ENCODE measurements around the gene RGS6.
A peak's percentile ranks its signal among the peaks of the same experiment; 100 is the strongest.

Gene RGS6

DNA sequence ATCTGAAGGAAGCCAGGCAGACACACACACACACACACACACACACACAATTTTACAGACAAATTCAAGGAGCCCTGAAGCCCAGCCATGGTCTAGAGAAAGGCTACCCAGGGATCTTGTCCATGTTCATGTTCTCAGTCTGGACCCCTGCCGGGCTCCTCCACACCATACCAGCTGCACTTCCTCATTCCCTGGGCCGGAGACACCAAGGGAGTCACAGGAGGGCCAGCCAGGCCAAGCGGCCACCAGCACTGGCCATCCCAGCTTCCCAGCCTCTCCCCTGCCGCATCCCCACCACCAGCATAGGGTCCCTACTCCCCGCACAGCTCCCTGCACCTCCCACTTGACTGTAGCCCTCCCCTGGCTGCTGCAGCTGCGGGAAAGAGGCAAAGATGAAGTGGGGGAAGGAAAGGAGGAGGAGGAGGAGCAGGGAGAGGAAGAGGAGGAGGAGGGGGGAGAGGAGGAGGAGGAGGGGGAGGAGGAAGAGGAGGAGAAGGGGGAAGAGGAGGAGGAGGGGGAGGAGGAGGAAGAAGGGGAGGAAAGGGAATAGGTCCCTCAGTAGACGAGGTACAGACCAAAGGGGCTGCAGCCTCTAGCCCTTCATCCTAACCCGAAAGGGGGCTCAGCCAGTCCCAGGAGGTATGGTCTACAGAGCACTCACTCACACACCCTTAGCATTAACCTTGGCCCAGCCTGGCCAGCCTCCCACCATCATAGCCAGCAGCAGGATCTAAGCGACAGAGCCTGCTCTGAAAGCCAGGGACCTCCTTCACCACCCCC, 668.5 kb downstream of the RGS6 start:
- 53% methylated on average over 5 of the region's 9 CpGs for WGBS (ENCODE audit: insufficient coverage)
- no peaks in the 10 kb centered on the region for H3K36me3 ChIP-seq (ENCODE audit: control insufficient read depth in 4 of 4, insufficient read depth in 4 of 4, low read length in 3 of 4)
- CTCF ChIA-PET = no interaction called here
- POLR2A ChIA-PET = interaction anchor here (0.7 kb wide), 1 partner anchor 34 kb away, joined by 3 read pairs; no protein-coding TSS in a partner anchor
- H3K9me3 ChIP-seq (ENCODE audit: control extremely low read depth in 1 of 5, control insufficient read depth in 4 of 5, insufficient read depth in 2 of 5, low read depth in 1 of 5, low read length in 4 of 5) = no peaks in the 10 kb centered on the region
- no peak overlapping the region for H3K27ac ChIP-seq (ENCODE audit: insufficient read depth in 1 of 2, low read depth in 1 of 2, low read length in 2 of 2, poor library complexity in 1 of 2, severe bottlenecking in 2 of 2)
- H3K4me3 ChIP-seq (ENCODE audit: control insufficient read depth in 1 of 7, extremely low read depth in 1 of 7, insufficient read depth in 4 of 7, low read depth in 2 of 7, low read length in 6 of 7) = no peak overlapping the region
- peaks cover 5 to 90% (median 40%) of the 10 kb centered on the region in 5 experiments for H3K27me3 ChIP-seq (replicated peaks in 2 of 5; ENCODE audit: control insufficient read depth in 4 of 5, insufficient read depth in 5 of 5, low read length in 4 of 5)
- H3K4me1 ChIP-seq (ENCODE audit: control extremely low read depth in 1 of 4, control insufficient read depth in 4 of 4, insufficient read depth in 4 of 4, low read length in 3 of 4) = peaks cover 0 to 2% (median 0%) of the 10 kb centered on the region in 4 experiments
- peak in 2 of 3 donors; percentile 15 to 19 for DNase-seq

DNA sequence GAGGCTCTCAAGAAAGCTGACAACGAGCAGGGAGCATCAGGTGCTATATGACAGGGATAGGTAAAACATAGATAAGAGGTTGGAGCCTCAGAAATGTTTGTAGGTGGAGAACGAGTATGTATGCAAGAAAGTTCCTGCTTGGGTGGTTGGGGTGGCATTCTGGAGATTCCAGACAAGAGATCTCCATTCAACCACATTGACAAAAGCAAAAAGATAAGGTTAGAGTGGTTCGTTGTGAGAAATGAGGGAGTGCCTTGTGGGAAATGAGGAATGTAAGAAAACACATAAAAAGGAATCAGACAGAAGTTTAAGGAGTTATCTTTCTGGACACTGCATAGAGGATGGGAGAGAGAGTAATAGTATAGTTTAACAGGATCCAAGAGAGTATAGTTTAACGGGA, 671.4 kb downstream of the RGS6 start:
- H3K4me1 ChIP-seq (ENCODE audit: control extremely low read depth in 1 of 4, control insufficient read depth in 4 of 4, insufficient read depth in 4 of 4, low read length in 3 of 4) = peaks cover 0 to 2% (median 0%) of the 10 kb centered on the region in 4 experiments
- no peak overlapping the region for H3K4me3 ChIP-seq (ENCODE audit: control insufficient read depth in 1 of 7, extremely low read depth in 1 of 7, insufficient read depth in 4 of 7, low read depth in 2 of 7, low read length in 6 of 7)
- no peak for DNase-seq
- H3K9me3 ChIP-seq (ENCODE audit: control extremely low read depth in 1 of 5, control insufficient read depth in 4 of 5, insufficient read depth in 2 of 5, low read depth in 1 of 5, low read length in 4 of 5) = no peaks in the 10 kb centered on the region
- peaks cover 0 to 89% (median 25%) of the 10 kb centered on the region in 5 experiments for H3K27me3 ChIP-seq (replicated peaks in 2 of 5; ENCODE audit: control insufficient read depth in 4 of 5, insufficient read depth in 5 of 5, low read length in 4 of 5)
- ChIA-PET POLR2A (no interaction called here), CTCF (interaction anchor here (0.7 kb wide), 1 partner anchor 1411 kb away, joined by 3 read pairs; no protein-coding TSS in a partner anchor)
- 100% methylated on average over 4 of the region's 4 CpGs for WGBS (ENCODE audit: insufficient coverage)
- no peak overlapping the region for H3K27ac ChIP-seq (ENCODE audit: insufficient read depth in 1 of 2, low read depth in 1 of 2, low read length in 2 of 2, poor library complexity in 1 of 2, severe bottlenecking in 2 of 2)
- no peaks in the 10 kb centered on the region for H3K36me3 ChIP-seq (ENCODE audit: control insufficient read depth in 4 of 4, insufficient read depth in 4 of 4, low read length in 3 of 4)

DNA sequence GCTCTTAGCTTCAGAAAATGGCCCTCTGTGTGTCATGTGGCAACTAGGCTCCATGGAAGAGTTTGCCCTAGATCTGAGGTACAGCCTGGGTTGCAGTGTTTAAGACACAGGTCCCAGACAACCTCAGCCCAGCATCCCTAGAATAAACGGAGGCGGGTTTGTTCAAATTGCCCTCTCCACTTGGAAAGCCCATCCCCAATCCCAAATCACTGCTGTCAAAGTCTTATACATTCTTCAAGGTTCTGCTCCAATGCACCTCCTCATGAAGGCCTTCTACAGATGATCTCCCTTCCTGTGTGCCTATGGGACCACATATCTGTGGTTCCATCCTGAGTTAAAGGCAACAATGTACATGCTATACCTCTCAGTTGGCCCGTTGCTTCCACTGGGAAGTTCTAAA, 671.9 kb downstream of the RGS6 start:
- 100% methylated on average over 3 of the region's 3 CpGs for WGBS (ENCODE audit: insufficient coverage)
- ChIA-PET POLR2A (no interaction called here), CTCF (no interaction called here)
- no peaks in the 10 kb centered on the region for H3K36me3 ChIP-seq (ENCODE audit: control insufficient read depth in 4 of 4, insufficient read depth in 4 of 4, low read length in 3 of 4)
- no peak overlapping the region for H3K27ac ChIP-seq (ENCODE audit: insufficient read depth in 1 of 2, low read depth in 1 of 2, low read length in 2 of 2, poor library complexity in 1 of 2, severe bottlenecking in 2 of 2)
- peaks cover 0 to 2% (median 0%) of the 10 kb centered on the region in 4 experiments for H3K4me1 ChIP-seq (ENCODE audit: control extremely low read depth in 1 of 4, control insufficient read depth in 4 of 4, insufficient read depth in 4 of 4, low read length in 3 of 4)
- no peak for DNase-seq
- no peaks in the 10 kb centered on the region for H3K9me3 ChIP-seq (ENCODE audit: control extremely low read depth in 1 of 5, control insufficient read depth in 4 of 5, insufficient read depth in 2 of 5, low read depth in 1 of 5, low read length in 4 of 5)
- H3K27me3 ChIP-seq (replicated peaks in 2 of 5; ENCODE audit: control insufficient read depth in 4 of 5, insufficient read depth in 5 of 5, low read length in 4 of 5) = peaks cover 0 to 89% (median 25%) of the 10 kb centered on the region in 5 experiments
- H3K4me3 ChIP-seq (ENCODE audit: control insufficient read depth in 1 of 7, extremely low read depth in 1 of 7, insufficient read depth in 4 of 7, low read depth in 2 of 7, low read length in 6 of 7) = no peak overlapping the region

DNA sequence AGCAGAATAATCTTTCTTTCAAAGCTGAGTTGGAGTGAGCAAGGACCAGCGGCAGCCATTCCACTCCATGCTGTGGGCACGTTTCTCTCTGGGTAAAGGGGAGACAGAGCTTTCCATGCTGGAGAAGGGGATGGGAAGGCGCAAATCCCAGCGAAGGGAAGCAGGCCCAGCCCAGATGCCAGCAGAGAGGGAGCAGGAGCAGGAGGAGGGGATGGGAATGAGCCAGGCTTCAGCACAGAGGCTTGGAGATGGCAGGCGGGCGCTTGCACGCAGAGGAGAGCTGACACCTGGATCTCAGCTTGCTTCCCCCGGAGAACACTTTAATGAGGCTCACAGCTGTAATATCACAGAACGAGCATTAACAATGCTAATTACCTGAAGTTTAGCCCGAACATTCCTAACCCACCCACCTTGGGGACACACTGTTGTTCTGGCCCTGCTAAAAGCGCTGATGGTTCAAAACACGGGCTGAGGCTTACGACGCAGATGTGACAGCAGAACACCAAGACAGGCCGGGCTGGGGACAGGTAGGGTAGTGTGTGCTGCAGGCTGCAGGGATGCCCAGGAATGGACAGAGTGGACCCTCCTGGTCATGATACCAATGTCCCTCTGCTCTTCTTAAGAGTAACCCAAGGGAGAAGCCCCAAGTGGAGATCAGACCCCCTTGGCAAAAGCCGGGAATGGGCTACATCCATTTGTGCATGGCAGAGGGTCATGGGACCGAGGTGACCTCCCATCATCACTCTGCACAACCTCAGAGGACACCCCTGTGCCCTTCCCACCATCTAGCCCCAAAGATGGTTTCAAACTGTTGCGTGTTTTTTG, 673.1 kb downstream of the RGS6 start:
- no peaks in the 10 kb centered on the region for H3K4me1 ChIP-seq (ENCODE audit: control extremely low read depth in 1 of 4, control insufficient read depth in 4 of 4, insufficient read depth in 4 of 4, low read length in 3 of 4)
- POLR2A ChIA-PET = interaction anchor here (0.6 kb wide), 1 partner anchor 26 kb away, joined by 3 read pairs; no protein-coding TSS in a partner anchor
- DNase-seq = no peak
- CTCF ChIA-PET = no interaction called here
- H3K4me3 ChIP-seq (ENCODE audit: control insufficient read depth in 1 of 7, extremely low read depth in 1 of 7, insufficient read depth in 4 of 7, low read depth in 2 of 7, low read length in 6 of 7) = no peak overlapping the region
- H3K27me3 ChIP-seq (replicated peaks in 2 of 5; ENCODE audit: control insufficient read depth in 4 of 5, insufficient read depth in 5 of 5, low read length in 4 of 5) = peaks cover 0 to 93% (median 32%) of the 10 kb centered on the region in 5 experiments
- H3K36me3 ChIP-seq (ENCODE audit: control insufficient read depth in 4 of 4, insufficient read depth in 4 of 4, low read length in 3 of 4) = no peaks in the 10 kb centered on the region
- H3K27ac ChIP-seq (ENCODE audit: insufficient read depth in 1 of 2, low read depth in 1 of 2, low read length in 2 of 2, poor library complexity in 1 of 2, severe bottlenecking in 2 of 2) = no peak overlapping the region
- no peaks in the 10 kb centered on the region for H3K9me3 ChIP-seq (ENCODE audit: control extremely low read depth in 1 of 5, control insufficient read depth in 4 of 5, insufficient read depth in 2 of 5, low read depth in 1 of 5, low read length in 4 of 5)
- over 99% methylated on average over 17 of the region's 18 CpGs for WGBS (ENCODE audit: insufficient coverage)

DNA sequence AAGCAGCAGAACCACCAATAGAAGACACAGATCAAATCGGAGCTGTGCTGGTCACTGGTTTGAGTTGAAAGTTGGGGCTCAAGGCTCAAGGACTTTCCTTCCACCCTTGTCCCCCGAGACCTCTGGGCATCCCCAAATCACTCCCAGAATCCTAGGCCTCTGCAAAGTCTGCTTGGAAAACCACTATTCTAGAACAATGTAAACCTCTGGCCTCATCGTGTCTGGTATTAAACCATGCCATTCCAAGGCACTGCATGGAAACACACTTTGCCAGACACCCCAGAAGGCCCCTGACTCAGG, 673.6 kb downstream of the RGS6 start:
- WGBS (ENCODE audit: insufficient coverage) = 100% methylated on average over 1 of the region's 3 CpGs
- CTCF ChIA-PET = no interaction called here
- DNase-seq = no peak
- no peak overlapping the region for H3K4me3 ChIP-seq (ENCODE audit: control insufficient read depth in 1 of 7, extremely low read depth in 1 of 7, insufficient read depth in 4 of 7, low read depth in 2 of 7, low read length in 6 of 7)
- H3K27me3 ChIP-seq (replicated peaks in 2 of 5; ENCODE audit: control insufficient read depth in 4 of 5, insufficient read depth in 5 of 5, low read length in 4 of 5) = peaks cover 0 to 94% (median 28%) of the 10 kb centered on the region in 5 experiments
- POLR2A ChIA-PET = interaction anchor here (0.6 kb wide), 1 partner anchor 26 kb away, joined by 3 read pairs; no protein-coding TSS in a partner anchor
- no peaks in the 10 kb centered on the region for H3K9me3 ChIP-seq (ENCODE audit: control extremely low read depth in 1 of 5, control insufficient read depth in 4 of 5, insufficient read depth in 2 of 5, low read depth in 1 of 5, low read length in 4 of 5)
- H3K36me3 ChIP-seq (ENCODE audit: control insufficient read depth in 4 of 4, insufficient read depth in 4 of 4, low read length in 3 of 4) = no peaks in the 10 kb centered on the region
- no peak overlapping the region for H3K27ac ChIP-seq (ENCODE audit: insufficient read depth in 1 of 2, low read depth in 1 of 2, low read length in 2 of 2, poor library complexity in 1 of 2, severe bottlenecking in 2 of 2)
- no peaks in the 10 kb centered on the region for H3K4me1 ChIP-seq (ENCODE audit: control extremely low read depth in 1 of 4, control insufficient read depth in 4 of 4, insufficient read depth in 4 of 4, low read length in 3 of 4)

DNA sequence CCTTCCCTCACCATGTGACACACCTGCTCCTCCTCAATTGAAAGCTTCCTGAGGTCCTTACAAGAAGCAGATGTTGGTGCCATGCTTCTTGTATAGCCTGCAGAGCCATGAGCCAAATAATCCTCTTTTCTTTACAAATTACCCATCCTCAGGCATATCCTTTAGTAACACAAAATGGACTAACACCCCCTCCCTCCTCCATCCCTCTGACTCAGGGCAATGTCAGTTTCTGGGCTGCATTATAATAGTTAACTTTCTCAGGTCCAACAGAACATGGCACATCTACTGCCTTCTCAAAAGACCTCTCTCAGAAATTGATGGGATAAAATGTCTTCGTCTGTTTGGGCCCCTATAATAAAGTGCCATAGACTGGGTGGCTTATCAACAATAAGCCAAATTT, 674.6 kb downstream of the RGS6 start:
- Histone ChIP-seq H3K4me3 (ENCODE audit: control insufficient read depth in 1 of 7, extremely low read depth in 1 of 7, insufficient read depth in 4 of 7, low read depth in 2 of 7, low read length in 6 of 7) (no peak overlapping the region), H3K4me1 (ENCODE audit: control extremely low read depth in 1 of 4, control insufficient read depth in 4 of 4, insufficient read depth in 4 of 4, low read length in 3 of 4) (no peaks in the 10 kb centered on the region), H3K9me3 (ENCODE audit: control extremely low read depth in 1 of 5, control insufficient read depth in 4 of 5, insufficient read depth in 2 of 5, low read depth in 1 of 5, low read length in 4 of 5) (no peaks in the 10 kb centered on the region), H3K36me3 (ENCODE audit: control insufficient read depth in 4 of 4, insufficient read depth in 4 of 4, low read length in 3 of 4) (no peaks in the 10 kb centered on the region), H3K27me3 (replicated peaks in 2 of 5; ENCODE audit: control insufficient read depth in 4 of 5, insufficient read depth in 5 of 5, low read length in 4 of 5) (peaks cover 0 to 93% (median 24%) of the 10 kb centered on the region in 5 experiments), H3K27ac (ENCODE audit: insufficient read depth in 1 of 2, low read depth in 1 of 2, low read length in 2 of 2, poor library complexity in 1 of 2, severe bottlenecking in 2 of 2) (no peak overlapping the region)
- DNase-seq = no peak
- CTCF ChIA-PET = no interaction called here
- POLR2A ChIA-PET = no interaction called here
- 83% methylated on average over 1 of the region's 1 CpG for WGBS (ENCODE audit: insufficient coverage)
